GM19240 (cell line): ENCODE results near the gene PLSCR3.
A peak's percentile ranks its signal among the peaks of the same experiment; 100 is the strongest.

ENCODE experiments used
- DNase-seq: peaks from one replicate; pipeline ENCODE4 v3.0.0; 2011; ENCODE audit warnings: low spot score; ENCODE audit not compliant: insufficient read length

PLSCR3 gene

DNA sequence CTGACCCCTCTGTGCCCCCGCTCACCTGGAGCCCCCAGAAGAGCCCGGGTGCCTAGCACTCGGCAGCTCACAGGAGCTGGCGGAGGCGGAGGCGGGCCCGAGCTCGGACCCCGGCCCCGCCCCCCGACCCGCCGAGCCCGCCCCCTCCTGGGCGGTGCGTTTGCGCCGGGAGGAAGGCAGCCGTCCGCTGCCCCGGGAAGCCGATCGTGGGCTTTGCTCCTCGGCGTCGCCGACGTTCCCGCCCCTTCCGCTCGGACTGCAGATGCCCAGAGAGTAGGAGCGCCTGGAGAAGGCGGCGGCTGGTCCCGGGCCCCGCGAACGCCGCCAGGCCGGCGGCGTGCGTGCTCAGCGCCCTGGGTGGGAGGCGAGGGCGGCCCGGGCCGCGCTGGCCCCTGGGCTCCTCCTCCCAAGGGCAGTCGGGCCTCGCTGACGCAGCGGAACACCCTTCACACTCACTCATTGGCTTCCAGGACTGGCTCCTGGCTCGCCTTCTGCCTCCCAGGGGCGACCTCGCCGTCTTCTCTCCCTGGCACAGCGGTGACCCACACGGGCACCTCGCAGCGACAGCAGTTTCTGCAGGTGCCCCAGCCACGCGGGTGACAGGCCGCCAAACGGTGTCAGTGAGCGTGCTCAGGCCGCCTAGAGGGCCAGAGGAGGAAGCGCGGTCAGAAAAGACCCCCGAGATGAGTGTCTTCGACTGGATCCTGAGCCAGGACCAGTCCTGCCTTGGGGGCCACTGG, at the start of gene PLSCR3:
PLSCR3 (minus strand) TSS at position 74 of the 740 bp plus-strand sequence. CDS start 415 bp downstream, outside the sequence.
- DNase-seq = peak; percentile 94

DNA sequence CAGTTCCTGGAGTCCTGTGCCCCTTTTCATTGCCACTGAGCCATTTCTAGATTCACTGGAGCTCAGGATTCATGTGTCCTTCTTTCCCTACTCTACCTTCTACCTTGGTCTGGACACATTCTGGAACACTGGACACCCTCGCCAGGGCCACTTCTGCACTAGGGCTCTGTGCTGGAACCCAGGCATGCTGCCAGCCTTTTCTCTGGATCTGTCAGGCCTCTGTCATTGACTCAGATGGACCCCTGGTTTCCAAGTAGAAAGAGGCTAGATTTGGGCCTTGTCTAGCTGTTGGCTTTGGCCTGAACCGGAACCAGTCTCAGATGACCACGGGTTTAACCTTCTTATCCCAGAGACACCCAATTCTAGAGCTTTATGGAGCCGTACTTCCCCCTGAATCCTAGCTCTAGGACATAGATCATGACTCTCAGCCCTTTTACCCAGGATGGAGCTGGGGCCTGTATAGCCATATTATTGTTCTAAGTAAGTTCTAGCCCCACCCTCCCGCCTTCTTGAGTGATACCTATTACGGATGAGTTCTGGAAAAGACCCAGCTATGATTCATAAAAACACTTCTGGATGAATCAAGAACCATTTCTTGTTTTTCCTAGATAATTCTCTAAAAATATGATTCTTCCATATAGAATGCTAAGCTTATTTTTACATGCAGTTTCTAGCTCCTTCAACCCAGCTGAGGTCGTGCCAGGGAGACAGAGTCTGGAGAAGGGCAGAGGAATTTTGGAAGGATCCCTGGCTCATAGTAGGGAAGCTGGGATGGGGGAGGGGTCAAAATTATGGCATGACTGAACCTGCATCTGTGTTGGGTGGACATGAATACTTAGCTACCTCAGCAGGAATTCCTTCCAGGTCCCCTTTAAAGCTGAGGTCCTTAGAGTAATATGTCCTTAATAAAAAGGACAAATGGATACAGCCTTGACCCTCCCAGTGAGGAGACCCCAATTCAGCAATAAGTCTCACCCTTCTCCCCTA, 49.5 kb upstream of the PLSCR3 start:
- no peak for DNase-seq

DNA sequence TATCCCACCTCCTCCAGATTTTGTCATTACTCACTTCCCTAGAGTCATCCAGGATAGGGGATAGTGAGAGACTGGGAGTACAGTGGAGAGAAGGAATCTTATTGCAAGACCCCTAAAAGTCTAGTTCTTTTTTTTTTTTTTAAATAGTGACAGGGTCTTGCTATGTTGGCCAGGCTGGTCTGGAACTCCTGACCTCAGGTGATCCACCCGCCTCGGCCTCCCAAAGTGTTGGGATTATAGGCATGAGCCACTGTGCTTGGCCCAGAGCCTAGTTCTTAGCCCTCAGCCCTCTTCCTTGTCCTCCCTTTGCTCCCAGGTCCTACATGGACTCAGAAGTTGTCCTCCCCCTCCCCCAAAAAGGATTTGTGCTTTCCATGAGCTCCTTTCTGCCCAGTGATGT, 47.8 kb upstream of the PLSCR3 start:
- DNase-seq = no peak

DNA sequence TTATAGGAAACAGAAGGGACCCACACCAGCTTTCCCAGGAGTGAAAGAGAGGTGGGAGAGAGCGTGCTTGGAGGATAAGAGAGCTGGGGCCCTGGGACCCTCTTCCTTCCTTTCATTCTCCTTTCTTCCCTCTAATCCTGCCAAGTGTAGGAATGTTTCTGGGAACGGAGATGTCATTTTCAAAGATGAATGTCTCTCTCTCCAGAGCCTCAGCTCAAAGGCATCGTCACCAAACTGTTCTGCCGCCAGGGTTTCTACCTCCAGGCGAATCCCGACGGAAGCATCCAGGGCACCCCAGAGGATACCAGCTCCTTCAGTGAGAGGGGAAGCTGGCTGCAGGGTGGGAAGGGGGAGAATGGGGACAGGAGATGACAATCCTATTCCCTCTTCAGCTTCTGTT, 46.9 kb upstream of the PLSCR3 start:
- no peak for DNase-seq

DNA sequence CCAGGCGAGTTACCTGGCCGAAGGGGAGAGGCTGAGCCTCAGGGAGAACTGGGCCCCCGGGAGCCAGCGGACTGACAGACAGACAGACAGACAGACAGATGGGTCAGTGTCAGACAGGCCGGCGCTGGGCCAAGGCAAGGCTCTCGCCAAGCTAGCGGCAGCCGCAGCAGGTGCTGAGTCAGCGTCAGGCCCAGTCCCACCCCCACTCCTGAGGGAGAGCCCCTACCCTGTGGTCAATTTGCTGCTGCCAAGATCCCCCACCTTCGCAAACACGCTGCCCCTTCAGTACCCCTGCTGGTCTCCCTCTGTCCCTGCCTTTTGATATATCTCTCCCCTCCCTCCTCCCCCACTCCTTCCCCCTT, 46.5 kb upstream of the PLSCR3 start:
- no peak for DNase-seq

DNA sequence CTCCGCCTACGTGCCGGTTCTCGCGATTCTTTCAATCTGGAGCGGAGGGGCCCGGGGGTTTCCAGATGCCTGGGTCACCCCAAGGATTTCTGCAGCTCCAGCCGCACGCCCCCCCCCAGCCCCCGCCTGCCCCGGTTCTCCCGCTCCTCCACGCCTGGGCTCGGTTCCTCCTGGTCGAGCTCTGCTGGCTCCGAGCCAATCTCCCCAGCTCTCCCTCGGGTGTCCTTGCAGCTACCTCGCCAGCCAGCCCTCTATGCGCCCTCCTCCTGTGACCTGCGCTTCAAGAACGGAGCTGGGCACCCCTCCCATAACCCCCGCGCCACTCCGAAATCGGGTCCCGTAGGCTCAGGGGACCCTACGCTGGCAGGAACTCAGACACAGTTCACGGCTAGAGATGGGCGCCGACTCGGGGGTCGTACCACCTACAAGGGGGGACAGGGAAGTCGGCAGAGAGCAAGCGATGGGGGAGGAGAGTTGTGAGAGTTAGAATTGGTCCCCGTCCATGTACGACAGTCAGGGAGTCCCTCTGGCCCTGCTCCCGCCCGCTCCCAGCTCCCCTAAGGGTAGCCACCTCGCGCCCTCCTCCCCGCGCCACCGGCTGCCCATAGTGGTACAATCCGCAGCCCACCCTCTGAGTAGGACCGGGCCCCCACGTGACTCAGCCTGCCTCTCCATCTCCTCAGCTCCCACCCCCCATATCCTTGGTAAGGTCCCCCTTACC, 45.9 kb upstream of the PLSCR3 start:
- no peak for DNase-seq

DNA sequence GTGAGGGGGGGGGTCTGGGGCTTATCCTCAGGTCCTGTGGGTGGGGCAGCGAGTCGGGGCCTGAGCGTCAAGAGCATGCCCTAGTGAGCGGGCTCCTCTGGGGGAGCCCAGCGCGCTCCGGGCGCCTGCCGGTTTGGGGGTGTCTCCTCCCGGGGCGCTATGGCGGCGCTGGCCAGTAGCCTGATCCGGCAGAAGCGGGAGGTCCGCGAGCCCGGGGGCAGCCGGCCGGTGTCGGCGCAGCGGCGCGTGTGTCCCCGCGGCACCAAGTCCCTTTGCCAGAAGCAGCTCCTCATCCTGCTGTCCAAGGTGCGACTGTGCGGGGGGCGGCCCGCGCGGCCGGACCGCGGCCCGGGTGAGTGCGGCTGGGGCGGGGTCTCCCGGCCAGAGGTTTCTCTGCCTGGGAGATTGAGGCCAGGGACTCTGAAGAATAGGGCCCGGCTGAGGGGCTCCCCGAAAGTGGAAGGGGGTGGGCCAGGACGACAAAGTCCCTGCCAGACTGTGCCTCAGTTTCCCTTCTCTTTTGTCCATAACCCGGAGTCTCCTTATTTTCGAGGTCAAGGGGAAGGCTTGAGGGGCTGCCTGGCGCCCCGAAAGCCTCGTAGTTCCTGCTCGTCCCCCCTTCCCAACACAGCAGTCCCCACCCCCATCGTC, 45.3 kb upstream of the PLSCR3 start, which contains the start of gene FGF11:
FGF11 (plus strand) TSS at position 51 of the 651 bp plus-strand sequence; CDS start at position 160, 109 bp downstream.
- DNase-seq = no peak

DNA sequence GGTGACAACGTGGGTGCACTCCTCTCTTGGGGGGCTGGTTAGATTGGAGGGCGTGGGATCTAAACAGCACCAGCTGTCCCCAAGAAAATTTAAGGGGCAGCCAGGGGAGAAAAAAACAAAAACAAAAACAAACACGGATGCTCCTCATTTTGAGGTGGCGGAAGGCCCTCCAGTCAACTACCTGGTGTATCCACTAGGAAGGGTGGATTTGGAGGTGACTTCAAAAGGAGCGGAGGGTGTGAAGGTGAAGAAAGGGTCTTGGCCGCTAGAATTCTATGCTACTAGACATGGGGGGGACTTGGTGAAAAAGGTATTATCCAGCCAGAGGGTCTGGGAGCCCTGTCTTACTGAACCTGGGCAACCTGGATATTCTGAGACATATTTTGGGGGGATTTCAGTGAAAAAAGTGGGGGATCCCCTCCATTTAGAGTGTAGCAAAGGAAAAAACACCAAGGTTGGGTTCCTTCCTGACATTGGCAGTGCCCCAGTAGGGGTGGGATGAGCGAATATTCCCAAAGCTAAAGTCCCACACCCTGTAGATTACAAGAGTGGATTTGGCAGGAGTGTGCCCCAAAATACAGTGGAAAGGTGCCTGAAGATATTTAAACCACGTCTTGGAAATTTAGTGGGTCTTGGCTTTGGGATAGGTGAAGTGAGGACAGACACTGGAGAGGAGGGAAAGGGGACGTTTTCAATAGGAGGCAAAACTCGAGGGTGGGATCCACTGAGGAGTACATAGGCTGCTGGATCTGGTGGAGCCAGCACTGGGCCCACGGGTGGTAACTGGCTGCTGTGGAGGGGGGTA, 44.5 kb upstream of the PLSCR3 start:
- no peak for DNase-seq

DNA sequence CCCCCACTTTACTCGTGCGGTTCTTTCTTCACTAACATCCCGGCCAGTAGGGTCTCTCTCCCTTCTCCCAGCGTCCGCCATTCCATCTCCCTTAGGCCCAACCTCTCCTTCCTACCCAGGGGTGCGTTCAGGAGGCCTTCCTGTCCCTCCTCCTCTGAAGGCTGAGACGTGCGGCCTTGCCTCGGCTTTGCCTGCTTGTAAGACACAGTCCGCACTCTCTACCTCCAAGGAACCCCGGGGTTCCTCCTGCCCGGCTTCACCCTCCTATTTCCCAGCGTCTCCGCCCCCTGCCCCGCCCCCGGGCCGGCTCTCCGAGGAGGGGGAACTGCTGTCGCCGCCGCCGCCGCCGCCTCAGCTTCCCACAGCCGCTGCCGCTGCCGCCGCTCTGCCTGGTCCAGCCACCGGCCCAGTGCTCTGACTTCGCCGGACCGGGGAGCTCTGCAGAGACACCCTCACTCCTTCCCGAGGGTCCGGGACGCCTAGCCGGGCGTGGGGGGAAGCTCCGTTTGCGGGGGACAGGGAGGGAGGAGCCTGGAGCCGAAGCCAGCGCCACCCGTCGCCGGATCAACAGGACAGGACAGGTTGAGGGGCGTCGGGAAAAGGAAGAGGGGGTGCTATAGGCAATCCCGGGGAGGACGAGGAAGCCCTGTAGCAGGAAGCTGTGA, 43.8 kb upstream of the PLSCR3 start:
- DNase-seq = no peak

DNA sequence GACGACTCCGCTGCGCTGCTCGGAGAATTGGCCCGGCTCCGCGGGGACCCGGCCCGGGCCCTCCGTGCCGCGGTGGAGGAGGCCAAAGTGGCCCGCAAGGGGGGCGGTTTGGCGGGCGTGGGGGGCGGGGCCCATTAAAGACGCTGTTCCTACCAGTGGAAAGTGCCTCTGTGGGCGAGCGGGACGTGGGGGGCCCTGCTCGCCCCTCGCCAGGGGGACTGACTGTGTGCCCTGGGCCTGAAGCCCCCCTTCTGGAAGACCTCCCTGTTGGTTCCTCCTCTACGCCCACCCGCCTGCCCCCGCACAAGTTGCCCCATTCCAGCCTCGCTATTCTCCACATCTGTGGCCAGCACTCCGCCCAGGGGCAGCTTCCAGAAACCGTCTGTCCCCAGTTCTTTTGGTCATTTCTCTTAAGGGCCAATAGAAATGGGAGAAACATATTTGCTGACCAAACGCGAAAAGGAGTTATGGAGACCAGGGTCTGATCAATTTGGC, 43.1 kb upstream of the PLSCR3 start:
- no peak for DNase-seq

DNA sequence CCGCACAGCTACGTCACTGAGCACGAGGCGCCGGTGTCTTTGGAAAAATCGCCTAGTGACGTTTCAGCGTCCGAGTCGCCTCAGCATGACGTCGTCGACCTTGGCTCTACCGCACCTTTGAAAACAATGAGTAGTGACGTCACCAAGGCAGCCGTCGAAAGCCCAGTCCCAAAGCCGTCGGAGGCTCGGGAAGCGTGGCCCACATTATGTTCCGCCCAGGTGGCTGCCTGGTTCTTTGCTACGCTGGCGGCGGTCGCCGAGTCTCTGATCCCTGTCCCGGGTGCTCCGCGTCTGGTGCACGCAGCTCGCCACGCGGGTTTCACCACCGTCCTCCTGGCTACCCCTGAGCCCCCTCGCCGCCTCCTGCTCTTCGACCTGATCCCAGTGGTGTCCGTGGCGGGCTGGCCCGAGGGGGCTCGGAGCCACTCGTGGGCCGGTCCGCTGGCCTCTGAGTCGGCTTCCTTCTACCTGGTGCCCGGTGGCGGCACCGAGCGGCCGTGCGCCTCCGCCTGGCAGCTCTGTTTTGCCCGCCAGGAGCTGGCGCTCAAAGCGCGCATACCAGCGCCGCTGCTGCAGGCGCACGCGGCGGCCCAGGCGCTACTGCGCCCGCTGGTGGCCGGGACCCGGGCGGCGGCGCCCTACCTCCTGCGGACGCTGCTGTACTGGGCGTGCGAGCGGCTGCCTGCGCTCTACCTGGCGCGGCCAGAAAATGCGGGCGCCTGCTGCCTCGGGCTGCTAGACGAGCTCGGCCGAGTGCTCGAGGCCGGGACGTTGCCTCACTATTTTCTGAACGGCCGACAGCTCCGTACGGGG, 42.4 kb upstream of the PLSCR3 start:
- no peak for DNase-seq

DNA sequence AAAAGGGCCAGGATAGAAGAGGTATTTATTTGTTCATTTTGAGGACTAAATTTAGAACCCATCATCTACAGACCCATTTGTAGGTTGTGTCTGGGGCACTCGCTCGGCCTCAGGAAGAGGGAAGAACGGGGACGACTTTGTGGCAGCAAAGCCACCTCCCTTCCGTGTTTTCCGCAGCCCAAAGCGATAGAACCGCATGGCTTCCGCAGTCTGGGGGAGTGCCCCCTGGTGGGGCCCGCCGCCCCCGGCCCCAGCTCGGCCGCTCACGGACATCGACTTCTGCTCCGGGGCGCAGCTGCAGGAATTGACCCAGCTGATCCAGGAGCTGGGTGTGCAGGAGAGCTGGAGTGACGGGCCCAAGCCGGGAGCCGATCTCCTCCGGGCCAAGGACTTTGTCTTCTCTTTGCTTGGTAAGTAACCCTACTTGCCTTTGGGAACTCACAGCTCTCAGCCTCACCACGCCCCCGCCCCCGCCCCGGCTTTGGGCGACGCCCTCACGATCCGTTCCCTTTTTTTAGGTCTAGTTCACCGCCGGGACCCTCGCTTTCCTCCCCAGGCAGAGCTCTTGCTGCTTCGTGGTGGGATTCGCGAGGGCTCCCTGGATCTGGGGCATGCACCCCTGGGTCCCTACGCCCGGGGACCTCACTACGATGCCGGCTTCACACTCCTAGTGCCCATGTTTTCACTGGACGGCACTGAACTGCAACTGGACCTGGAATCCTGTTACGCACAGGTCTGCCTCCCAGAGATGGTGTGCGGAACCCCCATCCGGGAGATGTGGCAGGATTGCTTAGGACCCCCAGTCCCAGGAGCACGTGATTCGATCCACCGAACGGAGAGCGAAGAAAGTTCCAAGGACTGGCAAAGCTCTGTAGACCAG, 41.6 kb upstream of the PLSCR3 start:
- no peak for DNase-seq

DNA sequence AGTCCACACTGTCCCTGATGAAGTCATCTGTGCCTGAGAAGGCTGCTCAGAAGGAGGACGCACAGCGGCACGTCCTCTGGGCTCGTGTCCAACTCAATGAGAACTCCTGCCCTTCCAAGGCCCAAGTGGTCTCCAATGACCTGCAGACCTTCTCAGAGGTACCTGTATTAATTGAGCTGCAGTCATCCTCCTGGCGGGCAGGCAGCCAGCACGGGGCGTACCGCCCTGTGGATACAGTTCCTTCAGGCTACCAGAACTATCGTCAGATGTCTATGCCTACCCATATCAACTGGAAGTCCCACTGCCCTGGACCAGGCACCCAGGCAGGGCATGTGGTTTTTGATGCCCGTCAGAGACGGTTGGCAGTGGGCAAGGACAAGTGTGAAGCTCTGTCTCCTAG, 38.0 kb upstream of the PLSCR3 start:
- no peak for DNase-seq

DNA sequence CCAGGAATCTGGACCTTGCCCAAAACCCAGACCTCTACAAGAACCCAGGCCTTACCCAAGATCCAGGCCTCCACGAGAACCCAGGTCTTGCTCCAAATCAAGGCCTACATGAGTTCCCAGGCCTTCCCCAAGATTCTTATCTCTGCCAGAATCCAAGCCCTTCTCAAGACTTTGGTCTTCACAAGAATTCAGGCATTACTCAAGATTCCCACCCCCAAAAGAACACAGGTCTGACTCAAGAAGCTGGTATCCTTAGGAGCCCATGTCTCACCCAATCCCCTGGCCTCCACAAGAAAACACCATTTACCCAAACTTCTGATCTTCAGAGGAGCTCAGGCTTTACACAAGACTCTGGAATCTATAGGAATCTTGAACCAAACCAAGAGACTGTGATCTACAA, 36.9 kb upstream of the PLSCR3 start:
- no peak for DNase-seq

DNA sequence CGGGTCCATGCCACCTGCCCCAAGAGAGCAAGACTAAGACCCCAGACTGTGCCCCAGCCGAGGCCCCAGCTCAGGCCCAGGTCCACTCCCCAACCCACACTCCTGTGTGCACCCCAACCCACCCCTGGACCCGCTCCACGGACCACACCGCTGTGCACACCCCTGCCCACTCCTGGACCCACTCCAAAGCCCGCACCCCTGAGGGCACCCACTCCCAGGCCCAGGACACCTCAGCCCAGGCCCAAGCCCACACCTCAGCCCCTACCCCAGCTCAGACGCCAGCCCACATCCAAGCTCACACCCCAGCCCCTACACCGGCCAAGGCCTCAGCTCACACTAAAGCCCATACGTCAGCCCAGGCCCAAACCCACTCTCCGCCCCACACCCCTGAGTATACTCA, 35.4 kb upstream of the PLSCR3 start:
- no peak for DNase-seq

DNA sequence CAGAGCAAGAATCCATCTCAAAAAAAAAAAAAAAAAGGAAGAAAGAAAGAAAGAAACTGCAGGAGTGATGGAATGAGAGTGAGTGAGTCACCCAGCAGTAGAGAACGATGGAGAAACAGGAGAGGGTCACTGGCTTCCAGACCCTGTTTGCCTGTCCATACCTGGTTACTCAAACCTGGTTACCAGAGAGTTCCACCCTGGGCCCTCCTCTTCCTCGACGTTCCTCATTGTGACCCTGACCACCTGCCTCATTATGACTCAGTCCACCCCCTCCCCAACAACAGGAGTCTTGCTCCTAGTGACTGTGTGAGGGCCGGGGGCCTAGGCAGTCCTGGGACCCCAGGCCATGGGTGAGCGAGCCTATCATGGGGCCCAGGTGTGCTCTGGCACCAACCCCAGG, 34.2 kb upstream of the PLSCR3 start, which contains the start of gene SPEM3:
SPEM3 (plus strand) TSS at position 301 of the 400 bp plus-strand sequence; CDS start at position 347, 46 bp downstream.
- DNase-seq = no peak

DNA sequence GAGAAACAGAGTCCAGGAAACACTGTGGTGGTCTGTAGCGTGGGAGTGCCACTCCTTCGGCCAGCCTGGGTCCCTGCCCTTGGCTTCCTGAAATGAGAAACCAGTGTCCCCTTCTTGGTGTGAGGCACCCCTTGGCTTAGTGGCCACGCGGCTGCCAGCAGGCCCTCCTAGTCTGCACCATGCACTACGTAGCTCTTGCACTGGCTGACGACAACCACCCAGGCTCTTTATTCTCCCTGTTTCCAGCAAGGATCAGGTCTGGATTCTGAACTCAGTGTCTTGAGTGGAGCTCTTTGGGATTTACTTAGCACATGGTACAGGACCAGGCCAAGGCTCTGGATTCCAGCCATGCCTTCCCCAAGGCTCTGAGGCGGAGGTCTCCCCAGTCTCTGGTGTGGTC, 33.2 kb upstream of the PLSCR3 start:
- DNase-seq = no peak
